HG02870 (cell line): ENCODE results near the gene PDS5B.

ENCODE experiments used
- ATAC-seq: cut with Tn5 transposase; IDR thresholded peaks from one replicate; pipeline ENCODE4 v1.9.1; 2021; ENCODE audit warnings: mild to moderate bottlenecking, moderate library complexity; ENCODE audit not compliant: unreplicated experiment

PDS5B gene

DNA sequence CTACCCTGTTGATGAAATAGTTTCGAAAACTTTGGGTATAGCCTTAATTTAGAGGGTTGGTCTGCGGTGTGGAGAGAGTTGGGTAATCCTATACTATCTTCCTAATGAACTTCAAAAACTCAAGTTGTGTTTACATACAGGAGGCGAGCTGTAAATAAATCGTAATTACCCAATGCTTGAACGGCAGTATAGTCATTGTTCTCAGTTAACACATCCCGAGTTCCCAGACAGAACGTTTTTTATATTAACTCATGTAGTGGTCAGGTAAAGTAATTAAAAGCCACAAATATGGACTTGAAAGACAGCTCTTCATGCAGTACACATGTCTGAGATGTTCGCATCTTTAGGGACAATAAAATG lies 1.5 kb downstream of the PDS5B start:
- ATAC-seq, result no peak

DNA sequence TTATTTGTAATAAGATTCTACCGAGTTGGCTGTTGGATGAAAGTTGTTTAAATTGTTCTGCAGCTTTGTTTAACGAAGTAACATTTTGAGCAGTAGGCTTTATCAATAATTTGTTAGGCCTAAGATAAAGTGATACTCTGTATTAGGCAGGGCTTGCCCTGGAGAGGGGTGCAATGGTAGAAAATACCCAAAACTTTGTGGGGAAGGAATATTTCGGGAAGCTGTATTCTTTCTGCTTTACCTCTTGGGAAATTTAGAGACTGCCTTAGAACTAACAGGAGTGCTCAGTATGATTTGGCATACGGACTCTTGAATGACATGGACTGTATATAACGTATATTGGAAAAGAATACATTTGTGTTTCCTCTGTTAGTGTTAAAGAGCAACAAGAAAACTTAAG lies 2.5 kb downstream of the PDS5B start:
- ATAC-seq, result no peak

DNA sequence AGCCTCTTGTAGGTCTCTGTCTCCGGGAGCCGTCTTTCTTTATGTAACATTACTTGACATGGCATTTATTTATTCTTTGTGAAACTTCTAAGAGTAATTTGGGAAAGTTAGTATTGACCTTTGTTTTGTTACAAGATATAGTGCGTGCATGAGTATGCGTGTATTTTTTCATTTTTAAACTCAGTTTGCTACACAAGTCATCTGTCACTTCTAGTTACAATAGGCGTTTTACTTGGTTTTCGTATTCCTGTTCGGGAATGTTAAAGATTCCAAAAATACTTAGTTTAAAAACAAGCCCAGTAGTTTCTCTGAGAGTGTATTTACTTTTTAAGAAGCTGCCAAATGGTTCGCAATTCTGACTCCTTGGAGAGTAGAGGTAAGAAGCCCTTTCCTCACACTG lies 3.2 kb downstream of the PDS5B start:
- no peak for ATAC-seq

DNA sequence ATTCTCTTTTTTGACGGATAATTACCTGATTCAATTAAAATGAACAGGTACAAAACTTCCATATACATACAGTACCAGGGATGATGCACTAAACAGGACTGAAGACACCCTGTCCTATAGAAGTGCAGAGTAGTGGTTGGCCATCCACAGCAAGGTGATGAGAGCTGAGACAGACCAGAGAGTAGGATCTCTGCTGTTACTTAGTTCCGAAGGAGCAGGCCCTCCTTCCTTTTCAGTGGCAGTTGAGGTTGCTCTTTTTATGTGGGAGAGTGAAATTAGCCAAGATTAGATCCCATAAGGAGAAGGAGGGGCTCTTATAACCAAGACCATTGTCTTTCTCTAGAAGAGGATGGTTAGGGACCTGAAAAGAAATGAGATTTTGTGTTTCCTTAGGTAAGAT lies 4.0 kb downstream of the PDS5B start:
- ATAC-seq, result no peak

DNA sequence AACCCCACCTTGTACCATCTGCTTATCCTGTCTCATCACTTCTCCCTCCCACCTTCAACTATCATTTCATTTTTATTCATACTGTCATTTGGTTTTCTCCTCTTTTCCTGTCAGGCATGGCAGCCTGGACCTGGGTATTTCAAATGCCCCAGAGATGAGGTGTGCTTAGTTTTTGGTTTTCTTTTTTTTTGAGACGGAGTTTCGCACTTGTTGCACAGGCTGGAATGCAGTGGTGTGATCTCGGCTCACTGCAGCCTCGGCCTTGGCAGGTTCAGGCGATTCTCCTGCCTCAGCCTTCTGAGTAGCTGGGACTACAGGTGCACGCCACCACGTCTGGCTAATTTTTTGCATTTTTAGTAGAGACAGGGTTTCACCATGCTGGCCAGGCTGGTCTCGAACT lies 5.8 kb downstream of the PDS5B start:
- ATAC-seq, result no peak

DNA sequence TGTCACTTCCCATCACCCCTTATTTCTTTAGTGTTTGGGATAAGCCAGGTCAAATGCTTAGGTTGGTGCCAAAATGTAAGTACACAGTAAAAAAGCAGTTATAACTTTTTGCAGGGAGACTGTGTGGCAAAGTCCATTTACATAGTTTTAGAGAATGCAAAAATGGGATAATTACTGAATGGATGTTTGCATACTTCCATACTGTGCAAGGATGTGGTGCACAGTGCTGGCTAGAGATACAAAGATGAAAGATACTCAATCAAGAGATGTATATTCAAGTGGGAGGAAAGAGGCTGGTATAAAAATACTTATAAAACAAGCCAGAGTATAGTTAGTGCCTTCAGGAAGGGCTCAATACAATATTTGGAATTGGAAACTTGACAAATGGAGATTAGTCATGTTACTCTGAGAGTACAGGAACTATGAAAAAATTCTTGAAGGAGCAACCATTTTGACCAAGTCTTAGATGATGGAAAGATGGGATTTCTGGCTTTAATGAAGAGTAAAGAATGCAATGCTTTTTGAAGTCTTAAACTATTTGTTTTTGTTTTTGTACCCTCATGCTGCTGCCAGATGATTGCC lies 8.0 kb downstream of the PDS5B start:
- ATAC-seq, result no peak

DNA sequence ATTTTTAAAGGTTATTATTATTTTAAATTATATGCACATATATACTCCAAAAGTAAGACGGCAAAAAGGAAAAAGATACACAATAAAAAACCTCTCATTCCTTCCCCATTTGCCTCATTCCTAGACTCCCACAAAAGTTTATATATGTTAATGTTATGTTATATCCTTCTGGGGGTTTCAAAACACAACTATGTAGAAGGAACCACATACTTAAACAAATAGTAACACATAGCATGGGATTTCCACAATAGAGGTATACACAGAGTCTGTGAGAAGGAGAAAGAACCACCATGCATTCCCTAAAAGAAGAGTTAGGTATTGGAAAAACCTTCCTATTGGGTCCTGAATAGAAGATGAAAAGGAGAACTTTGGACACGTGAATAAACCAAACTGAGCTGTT lies 9.1 kb downstream of the PDS5B start:
- no peak for ATAC-seq

DNA sequence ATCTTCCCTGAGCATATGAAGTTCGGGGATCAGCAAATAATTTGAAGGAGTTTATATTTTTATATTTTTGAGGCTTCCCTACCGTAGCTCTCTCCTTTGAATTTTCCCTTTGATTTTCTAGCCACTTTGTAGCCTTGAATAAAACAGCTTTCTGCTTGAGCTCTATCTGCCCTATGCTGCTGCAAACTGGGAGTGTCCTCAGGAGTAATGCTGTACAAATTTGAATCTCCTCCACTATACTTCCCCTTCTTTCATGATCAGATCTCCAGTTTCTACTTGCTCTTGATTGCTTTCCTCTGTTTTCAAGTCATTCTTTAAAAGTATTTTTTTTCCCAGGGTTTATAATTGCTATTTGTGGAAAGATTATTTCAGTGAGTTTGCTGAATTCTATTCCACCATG lies 14.6 kb downstream of the PDS5B start:
- no peak for ATAC-seq

DNA sequence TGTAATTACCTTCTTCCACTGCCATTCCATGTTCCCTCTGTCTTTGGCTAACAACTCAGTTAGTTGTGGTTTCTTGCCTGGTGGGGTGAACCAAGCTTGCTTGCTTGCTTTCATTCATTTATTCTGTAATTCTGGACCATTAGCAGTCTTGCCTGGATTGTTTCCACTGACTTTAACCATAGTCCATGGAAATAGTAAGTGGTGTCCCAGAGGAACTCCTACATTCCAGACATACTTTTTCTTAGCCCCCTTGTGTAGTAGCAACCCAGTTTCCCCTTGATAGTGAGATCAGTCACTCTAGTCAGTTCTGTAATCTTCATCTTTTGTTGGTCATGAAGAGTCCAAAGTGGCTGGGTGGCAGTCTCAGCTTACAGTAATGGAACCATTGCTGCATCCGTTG lies 23.2 kb downstream of the PDS5B start:
- no peak for ATAC-seq

DNA sequence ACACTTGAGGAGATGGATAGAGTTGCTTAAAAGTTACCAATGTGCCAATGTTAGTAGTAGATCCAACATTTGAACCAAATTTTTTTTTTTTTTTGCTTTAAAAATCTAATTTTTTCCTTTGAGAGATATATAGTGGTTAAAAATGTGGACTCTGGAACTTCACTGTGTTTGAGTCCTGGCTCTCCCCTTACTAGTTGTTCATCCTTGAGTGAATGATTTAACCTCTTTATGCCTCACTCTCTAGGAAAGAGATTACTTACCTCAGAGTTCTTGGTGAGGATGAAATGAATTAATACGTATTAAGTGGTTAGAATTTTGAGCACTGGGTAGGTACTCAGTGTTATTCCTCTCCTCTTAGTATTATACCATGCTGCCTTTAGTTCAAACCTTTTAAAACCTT lies 24.3 kb downstream of the PDS5B start:
- ATAC-seq, result no peak

DNA sequence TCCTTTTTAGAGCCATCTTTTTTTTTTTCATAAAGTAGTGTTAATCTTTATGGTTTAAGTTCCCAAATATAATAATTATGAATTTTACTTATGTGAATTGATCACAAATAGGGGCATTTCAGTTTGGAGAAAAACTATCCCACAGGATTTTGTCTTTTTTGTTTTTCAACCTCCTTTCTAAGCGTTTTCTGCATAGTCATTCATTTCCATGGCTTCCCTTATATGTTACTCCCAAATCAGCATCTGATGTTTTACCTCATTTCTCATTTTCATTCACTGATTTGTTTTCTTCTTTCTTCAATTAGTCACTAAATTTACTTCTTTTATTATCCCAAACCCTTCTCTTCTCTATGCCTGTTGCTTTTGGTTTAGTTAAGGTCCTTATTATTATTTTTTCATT lies 24.7 kb downstream of the PDS5B start:
- ATAC-seq, result no peak

DNA sequence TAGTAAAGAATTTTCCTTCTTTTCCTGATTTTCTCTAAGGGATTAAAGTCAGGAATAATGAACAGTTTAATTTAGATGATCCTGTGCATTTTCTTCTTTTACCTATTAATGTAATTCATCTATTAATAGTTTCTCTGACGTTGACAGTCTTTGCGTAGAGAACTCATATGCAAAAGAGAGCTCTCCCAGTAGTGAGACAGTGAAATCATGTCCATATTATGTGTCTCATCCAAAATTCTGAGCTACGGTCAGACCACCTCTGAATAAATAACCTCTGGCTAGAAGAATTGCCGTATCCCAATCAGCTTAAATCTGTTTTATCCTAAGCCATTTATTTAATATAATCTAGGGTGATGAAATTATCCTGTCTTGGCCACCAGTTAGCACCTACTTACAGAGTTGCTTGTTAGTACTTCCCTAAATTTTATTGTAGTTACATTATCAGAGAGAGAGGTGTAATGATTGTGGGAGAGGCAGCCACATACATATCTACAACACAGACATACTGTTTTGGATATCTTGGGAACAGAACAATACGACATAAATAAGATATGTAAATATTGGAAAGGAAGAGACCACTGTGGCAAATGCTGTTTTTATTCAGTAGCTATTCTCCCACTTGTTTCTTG lies 30.7 kb downstream of the PDS5B start:
- no peak for ATAC-seq

DNA sequence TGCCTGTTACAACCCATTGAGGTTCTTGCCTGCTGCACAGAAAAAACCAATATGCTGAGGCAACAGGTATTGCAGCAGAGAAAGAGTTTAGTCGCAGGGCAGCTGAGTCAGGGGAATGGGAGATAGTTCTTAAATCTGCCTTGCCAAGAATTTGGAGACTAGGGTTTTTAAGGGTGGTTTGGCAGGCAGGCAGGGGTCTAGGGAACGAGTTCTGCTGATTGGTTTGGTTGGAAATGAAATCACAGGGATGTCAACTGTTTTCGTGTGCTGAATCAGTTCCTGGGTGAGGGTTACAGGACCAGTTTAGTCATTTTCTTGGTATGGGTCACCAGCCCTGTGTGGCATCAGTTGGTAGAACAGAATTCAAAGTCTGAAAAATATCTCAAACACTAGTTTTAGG lies 36.6 kb downstream of the PDS5B start:
- ATAC-seq, result no peak

DNA sequence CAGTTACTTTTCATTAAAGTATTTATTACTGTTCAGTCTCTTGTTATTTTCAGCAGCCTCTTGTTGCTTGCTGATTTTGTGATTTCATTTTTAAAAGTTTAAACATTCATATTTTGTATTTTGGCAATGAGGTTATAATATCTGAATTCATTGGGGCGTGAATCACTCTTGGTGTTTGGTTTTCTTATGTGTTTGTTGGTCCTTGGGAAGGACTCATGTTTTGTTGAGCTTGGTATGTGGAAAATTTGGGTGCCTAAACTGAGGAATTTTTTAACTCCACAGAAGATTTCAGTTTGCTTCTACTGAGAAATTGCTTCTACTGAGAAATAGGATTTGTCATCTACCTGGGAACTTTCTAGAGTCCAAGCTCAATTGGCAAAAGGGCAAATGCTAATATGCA lies 38.2 kb downstream of the PDS5B start:
- ATAC-seq, result no peak

DNA sequence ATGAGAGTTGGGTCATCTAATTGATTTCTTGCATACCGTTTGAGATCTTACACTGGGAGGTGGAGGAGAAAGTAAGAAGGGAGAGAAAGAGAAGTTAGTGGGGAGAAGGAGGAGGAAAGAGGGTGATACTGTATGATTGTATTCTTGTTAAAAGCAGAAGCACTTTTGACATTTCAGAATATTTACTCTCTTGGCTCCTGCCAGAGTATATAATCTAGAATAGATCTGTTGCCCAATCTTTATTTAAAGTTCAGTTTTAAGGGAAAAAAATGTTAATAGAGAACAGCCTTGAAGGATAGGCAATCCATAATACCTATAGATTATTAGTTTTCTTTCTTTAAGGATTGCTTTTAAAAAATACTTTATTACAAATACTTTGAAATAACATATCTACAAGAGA lies 41.5 kb downstream of the PDS5B start:
- no peak for ATAC-seq

DNA sequence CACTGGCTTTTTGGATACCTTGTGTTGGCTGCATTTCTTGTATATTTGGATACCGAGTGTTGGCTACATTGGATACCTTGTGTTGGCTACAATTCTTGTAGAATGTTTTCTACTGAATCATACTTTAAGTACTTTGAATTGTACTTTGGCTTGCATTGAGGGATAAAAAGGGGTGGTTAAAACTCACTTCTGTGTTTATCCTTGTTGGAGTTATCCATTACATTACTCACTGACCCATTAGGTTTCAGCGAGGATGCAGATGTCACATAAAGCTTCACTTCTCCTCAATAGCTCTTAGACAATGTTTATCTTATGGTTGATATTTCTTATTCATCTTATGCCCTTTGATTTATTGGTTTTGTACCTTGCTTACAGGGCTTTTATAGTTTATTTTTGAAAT lies 43.1 kb downstream of the PDS5B start:
- ATAC-seq, result no peak

DNA sequence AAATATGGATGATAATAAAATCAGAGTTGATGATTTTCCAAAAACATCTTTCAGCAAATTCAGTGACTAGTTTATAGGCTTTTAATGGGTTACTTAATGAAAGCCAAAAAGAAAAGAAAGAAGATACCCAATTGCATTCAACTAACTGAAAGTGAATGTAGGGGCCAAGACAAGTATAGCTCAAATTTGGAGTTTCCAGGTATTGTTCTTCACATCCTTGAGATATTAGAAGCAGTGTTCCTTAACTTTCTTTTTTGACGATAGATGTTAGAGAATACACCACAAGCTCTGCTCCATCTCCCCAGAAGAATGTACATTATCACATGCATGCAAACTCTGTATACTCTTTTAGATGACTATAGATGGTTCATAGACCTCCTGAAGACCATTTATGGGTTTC lies 43.6 kb downstream of the PDS5B start:
- no peak for ATAC-seq

DNA sequence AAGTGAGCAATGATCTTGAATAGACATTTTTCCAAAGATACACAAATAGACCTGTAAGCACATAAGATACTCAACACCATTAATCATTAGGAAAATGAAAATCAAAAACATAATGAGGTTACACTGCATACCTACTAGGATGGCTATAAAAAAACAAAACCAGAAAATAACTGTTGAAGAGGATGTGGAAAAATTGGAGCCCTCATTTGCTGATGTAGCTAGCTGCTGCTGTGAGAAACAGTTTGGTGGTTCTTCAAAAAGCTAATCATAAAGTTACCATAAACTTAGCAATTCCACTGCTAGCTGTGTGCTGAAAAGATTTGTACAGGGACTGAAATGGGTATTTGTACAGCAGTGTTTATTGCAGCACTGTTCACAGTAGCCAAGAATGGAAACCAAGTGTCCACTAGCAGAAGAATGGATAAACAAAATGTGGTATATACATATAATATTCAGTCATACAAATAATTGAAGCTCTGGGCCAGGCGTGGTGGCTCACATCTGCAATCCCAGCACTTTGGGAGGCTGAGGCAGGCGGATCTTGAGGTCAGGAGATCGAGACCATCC lies 46.2 kb downstream of the PDS5B start:
- no peak for ATAC-seq

DNA sequence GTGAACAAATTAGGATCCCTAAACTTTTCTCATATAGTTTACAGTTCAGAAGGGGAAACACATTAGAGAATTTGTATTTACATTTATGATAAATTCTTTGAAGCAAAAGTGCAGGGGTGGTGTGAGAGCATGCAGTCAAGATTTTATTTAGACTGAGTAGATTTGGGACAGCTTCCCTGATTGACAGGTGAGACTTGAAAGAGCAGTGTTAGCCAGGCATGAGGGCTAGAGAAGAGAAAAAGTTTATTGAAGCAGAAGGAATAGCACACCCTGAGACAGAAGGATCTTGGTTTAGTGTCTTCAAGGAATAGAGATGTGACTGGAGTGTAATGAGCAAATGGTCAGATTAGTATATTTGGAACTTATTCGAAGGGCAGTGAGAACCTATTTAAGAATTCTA lies 50.5 kb downstream of the PDS5B start:
- ATAC-seq, result no peak

DNA sequence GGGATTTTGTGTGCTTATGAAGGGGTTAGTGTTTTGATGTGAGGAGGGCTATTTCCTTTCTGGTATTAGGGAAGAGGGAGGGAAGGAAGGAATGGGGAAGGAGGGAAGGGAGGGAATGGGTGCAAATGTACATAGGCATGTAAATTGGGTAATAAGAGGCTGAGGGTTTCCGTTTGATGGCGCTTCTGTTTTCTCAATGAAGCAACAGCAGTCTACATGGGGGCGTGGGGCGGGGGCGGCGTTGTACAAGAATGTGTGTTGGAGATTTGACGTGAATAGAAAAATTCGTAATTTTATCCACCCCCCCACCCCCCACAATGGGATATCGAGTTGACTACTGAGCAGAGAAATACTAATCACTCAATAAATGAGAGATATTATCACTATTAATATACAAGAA lies 52.5 kb downstream of the PDS5B start:
- ATAC-seq, result no peak

DNA sequence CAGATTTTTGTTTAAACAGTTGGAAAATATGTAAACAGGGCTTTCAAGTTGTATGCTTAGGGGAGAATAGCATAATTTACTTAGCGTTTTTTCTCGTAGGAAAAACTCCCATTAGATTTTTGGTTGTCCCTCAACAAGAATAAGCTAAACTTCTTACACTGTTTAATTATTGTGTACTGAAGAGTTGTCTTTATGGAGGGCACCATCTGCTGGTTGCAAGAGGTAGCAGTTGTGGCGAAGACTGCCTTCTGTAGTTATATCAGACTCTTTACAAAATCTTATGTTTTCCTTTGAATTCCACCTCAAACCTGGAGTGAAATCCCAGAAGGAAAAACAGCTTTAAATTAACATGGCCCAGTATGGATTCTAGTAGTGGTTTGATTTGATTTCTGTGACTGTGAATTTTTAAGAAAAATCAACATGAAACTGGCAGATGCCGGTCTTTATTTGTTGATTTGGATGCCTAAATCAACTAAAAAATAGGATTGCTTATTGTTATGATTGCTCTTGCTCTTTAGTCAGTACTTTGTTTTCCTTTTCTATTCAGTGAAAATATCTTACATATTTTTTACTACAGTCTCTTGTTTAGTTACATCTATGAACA lies 53.4 kb downstream of the PDS5B start:
- peak; percentile 49 for ATAC-seq

DNA sequence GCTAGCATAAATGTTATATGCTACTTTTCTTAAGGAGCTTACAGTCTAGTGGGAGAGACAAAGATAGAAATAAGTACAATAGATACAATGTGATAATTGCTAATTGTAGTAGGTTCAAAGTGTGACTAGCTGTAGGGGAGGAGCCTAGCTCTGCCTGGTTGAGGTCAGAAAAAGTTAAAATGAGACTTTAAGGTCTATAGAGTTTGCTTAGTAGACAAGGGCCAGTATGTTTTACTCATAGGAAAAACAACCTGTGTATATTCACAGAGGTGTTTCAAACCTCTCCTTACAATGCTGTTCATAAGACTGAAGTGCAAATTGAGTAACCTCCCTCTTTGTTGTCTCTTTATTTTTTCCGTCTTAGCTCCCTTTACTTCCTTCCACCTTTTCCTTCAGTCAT lies 56.1 kb downstream of the PDS5B start:
- no peak for ATAC-seq

DNA sequence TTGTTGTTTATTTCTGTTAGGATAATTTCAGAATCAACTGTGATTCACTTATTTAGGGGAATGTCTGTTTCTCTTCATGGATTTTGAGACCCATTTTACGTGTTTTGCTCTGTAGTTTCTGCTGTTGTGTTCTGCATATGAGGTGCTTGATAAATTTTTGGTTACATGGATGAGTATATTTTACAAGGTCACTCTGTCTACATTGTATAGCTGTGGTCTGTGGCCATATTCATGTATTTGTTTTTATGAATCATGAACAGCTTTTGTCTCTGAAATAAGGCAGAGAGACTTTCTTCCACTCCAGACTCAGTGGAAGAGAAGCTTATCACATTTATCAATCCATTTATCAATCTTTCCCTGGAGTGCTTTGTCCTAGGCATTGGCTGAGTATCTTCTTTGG lies 56.6 kb downstream of the PDS5B start:
- ATAC-seq, result no peak
